Fibroblast of lung (primary cell): ENCODE measurements around the gene TMEM233.

Source experiments
- CTCF ChIP-seq, 2 donors: IDR thresholded peaks in 1 of 2; conservative IDR thresholded peaks in 1 of 2; 1 replicate in 1 of 2; 2 replicates in 1 of 2; pipeline ENCODE4 v1.5.1; 2011 to 2012; ENCODE audit warnings: low read length in 2 of 2, control low read depth in 1 of 2, inconsistent platforms in 1 of 2, low read depth in 1 of 2, mild to moderate bottlenecking in 1 of 2
- EZH2 ChIP-seq: IDR thresholded peaks from 2 replicates; pipeline ENCODE4 v1.5.1; 2012; ENCODE audit warnings: low read length, control low read depth, mild to moderate bottlenecking; ENCODE audit errors: missing control alignments

GRCh38 chr12:119683413-119683812 is 89.8 kb downstream of the TMEM233 start:
- TF ChIP-seq CTCF (conservative IDR thresholded peaks at IDR 0.05 in 1 of 2, IDR thresholded peaks at IDR 0.05 in 1 of 2; ENCODE audit: low read depth in 1 of 2, low read length in 2 of 2) (no peak), EZH2 (no peak)
